ENCODE data around the gene NSUN5.
"Not testable (repeated sequence)": the region's sequence is repeated elsewhere in the genome, so short reads cannot be mapped to it uniquely, and the experiment has no call there.

The NSUN5 gene

DNA sequence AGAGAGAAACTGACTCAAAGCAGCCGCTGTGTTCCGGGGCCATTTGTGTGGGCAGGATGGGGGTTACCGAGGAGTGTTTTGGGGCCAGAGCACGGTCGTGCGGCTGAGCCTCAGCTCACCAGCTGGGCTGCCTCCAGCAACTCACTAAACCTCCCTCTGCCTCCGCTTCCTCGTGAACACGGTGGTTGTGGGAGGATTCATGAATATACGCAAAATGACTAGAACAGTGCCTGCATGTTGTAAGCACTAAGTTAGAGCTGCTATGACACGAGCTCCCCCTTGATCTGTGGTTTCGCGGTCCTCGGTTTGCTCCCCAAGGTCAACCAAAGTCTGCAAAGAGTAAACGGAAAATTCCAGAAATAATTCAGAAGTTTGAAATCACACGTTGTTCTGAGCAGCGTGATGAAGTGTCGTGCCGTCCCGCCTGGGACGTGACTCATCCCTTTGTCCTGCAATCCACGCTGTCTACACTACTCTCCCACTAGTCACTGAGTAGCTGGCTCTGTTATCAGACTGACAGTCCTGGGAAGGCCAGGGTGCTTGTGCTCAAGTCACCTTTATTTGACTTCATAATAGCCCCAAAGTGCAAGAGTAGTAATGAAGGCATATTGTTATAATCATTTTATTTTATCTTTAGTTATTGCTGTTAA, 41.8 kb downstream of the NSUN5 start:
- DNase-seq = not testable (repeated sequence)

DNA sequence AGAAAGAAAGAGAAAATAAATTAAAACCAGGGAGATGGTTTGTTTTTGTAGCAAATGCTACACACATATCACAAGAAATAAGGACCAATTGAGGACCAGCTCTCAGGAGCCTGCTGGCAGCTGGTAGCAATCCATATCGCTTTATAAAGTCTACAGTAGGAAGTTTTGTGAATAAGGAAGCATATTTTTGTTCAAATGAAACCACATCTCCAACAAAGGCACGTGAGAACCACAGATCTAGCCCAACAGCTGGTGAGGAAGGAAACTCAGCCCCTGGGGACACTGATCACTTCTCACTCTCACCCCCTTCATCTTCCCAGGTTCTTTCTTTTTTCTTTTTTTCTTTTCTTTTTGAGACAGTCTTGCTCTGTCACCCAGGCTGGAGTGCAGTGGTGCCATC, 46.2 kb downstream of the NSUN5 start:
- not testable (repeated sequence) for DNase-seq
